Gastrocnemius medialis (tissue), 4 donors: ENCODE data around the gene GALR1. TPM values are rescaled to one million over a fixed set of nuclear protein-coding genes. Genes with fewer than 3 reads are reported as not detected.

Experiments
- ATAC-seq, 2 donors: fragments of 150-250 bp; one replicate each; pipeline ENCODE4 v1.9.1; 2016
- DNase-seq, 2 donors: peaks; one replicate each; pipeline ENCODE4 v3.0.0-alpha.2; 2019
- H3K27ac ChIP-seq, 4 donors: fragments of 200-600 bp; sonication (generic); 1 replicate in 1 of 4; 2 replicates in 3 of 4; pipeline ENCODE4 v1.5.1; 2016 to 2018; ENCODE audit warnings: mild to moderate bottlenecking in 2 of 4, moderate library complexity in 1 of 4
- H3K27me3 ChIP-seq, 3 donors: fragments of 200-600 bp; sonication (generic) in 2 of 3; 1 replicate in 1 of 3; 2 replicates in 2 of 3; pipeline versions ENCODE4 v1.5.1 to v1.6.0; 2016 to 2019; ENCODE audit warnings: mild to moderate bottlenecking in 1 of 3, moderate library complexity in 1 of 3
- H3K36me3 ChIP-seq, 2 donors: fragments of 200-600 bp; sonication (generic) in 1 of 2; one replicate each; pipeline ENCODE4 v1.5.1; 2017 to 2018
- H3K4me1 ChIP-seq, 2 donors: fragments of 200-600 bp; sonication (generic) in 1 of 2; one replicate each; pipeline ENCODE4 v1.5.1; 2016 to 2017; ENCODE audit warnings: mild to moderate bottlenecking in 2 of 2
- H3K4me3 ChIP-seq, 4 donors: fragments of 200-600 bp; sonication (generic) in 3 of 4; 1 replicate in 1 of 4; 2 replicates in 3 of 4; pipeline ENCODE4 v1.5.1; 2016 to 2019; ENCODE audit warnings: mild to moderate bottlenecking in 2 of 4
- H3K9me3 ChIP-seq, 3 donors: fragments of 200-600 bp; sonication (generic) in 2 of 3; 1 replicate in 1 of 3; 2 replicates in 2 of 3; pipeline ENCODE4 v1.5.1; 2016 to 2019
- POLR2A ChIP-seq, 2 donors: fragments of 450-650 bp; IDR thresholded peaks; one replicate each; pipeline ENCODE4 v1.6.1; 2017; ENCODE audit warnings: antibody characterized with exemption in 2 of 2, mild to moderate bottlenecking in 2 of 2, moderate library complexity in 2 of 2
- in situ Hi-C, 4 donors: fragments of 200-750 bp; cut with MboI; loops; one replicate each; pipeline versions ENCODE4 v1.15.0 to v1.8.0; 2017; ENCODE audit warnings: low sequenced_read_pairs in 4 of 4
- intact Hi-C: fragments of 100-400 bp; cut with DNase I; formaldehyde crosslinking; loops from one replicate; pipeline ENCODE4 v1.15.1; 2023; ENCODE audit warnings: low total_unique reads
- total RNA-seq, 4 donors: library from RNA; depleted of rRNA; stranded (reverse); fragments of >200 nt; gene quantifications; one replicate each; pipeline versions ENCODE4 v1.1.0 to v1.2.3, GENCODE V29; 2016
- TF ChIP-seq, protein P1 (sequence below), 5 experiments: fragments of 450-650 bp in 3 of 5; fragments of 200-600 bp in 2 of 5; sonication (generic) in 2 of 5; IDR thresholded peaks in 4 of 5; conservative IDR thresholded peaks in 1 of 5; 1 replicate in 4 of 5; 2 replicates in 1 of 5; pipeline ENCODE4 v1.5.1; 2016 to 2019; ENCODE audit warnings: antibody characterized with exemption in 5 of 5, mild to moderate bottlenecking in 3 of 5, moderate library complexity in 3 of 5

The GALR1 gene
- total RNA-seq, 4 donors from 2014 or later, result not detected

GRCh38 chr18:77248873-77249568 is 627 bp upstream of the GALR1 start:
- H3K4me1 ChIP-seq, result peaks cover 0 to 8% of the 10 kb centered on the region in 2 donors
- in situ Hi-C loops (no loop called here), intact Hi-C loops (no loop called here)
- TF ChIP-seq POLR2A (IDR thresholded peaks at IDR 0.05), result no peak
- TF ChIP-seq, protein P1, sequence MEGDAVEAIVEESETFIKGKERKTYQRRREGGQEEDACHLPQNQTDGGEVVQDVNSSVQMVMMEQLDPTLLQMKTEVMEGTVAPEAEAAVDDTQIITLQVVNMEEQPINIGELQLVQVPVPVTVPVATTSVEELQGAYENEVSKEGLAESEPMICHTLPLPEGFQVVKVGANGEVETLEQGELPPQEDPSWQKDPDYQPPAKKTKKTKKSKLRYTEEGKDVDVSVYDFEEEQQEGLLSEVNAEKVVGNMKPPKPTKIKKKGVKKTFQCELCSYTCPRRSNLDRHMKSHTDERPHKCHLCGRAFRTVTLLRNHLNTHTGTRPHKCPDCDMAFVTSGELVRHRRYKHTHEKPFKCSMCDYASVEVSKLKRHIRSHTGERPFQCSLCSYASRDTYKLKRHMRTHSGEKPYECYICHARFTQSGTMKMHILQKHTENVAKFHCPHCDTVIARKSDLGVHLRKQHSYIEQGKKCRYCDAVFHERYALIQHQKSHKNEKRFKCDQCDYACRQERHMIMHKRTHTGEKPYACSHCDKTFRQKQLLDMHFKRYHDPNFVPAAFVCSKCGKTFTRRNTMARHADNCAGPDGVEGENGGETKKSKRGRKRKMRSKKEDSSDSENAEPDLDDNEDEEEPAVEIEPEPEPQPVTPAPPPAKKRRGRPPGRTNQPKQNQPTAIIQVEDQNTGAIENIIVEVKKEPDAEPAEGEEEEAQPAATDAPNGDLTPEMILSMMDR (IDR thresholded peaks at IDR 0.05 in 4 of 5, conservative IDR thresholded peaks at IDR 0.05 in 1 of 5), result no peak
- H3K27ac ChIP-seq, result no peak overlapping the region
- peaks cover 34 to 55% (median 38%) of the 10 kb centered on the region in 3 donors for H3K27me3 ChIP-seq
- no peaks in the 10 kb centered on the region for H3K36me3 ChIP-seq
- H3K9me3 ChIP-seq, result no peaks in the 10 kb centered on the region
- H3K4me3 ChIP-seq, result peak overlapping the region; percentile 5 to 56 (median 36)
- no peak for DNase-seq
- no peak for ATAC-seq

GRCh38 chr18:77250501-77250925 is 865 bp downstream of the GALR1 start:
- Histone ChIP-seq H3K4me3 (peak overlapping the region in 3 of 4 donors; percentile 31 to 56 (median 40)), H3K36me3 (no peaks in the 10 kb centered on the region), H3K4me1 (peaks cover 0 to 8% of the 10 kb centered on the region in 2 donors), H3K27me3 (peaks cover 34 to 51% (median 38%) of the 10 kb centered on the region in 3 donors), H3K27ac (no peak overlapping the region), H3K9me3 (no peaks in the 10 kb centered on the region)
- no peak for TF ChIP-seq POLR2A (IDR thresholded peaks at IDR 0.05)
- TF ChIP-seq, protein P1 (IDR thresholded peaks at IDR 0.05 in 4 of 5, conservative IDR thresholded peaks at IDR 0.05 in 1 of 5), result no peak
- ATAC-seq (no peak), DNase-seq (no peak)
- intact Hi-C loops (no loop called here), in situ Hi-C loops (no loop called here)

DNA sequence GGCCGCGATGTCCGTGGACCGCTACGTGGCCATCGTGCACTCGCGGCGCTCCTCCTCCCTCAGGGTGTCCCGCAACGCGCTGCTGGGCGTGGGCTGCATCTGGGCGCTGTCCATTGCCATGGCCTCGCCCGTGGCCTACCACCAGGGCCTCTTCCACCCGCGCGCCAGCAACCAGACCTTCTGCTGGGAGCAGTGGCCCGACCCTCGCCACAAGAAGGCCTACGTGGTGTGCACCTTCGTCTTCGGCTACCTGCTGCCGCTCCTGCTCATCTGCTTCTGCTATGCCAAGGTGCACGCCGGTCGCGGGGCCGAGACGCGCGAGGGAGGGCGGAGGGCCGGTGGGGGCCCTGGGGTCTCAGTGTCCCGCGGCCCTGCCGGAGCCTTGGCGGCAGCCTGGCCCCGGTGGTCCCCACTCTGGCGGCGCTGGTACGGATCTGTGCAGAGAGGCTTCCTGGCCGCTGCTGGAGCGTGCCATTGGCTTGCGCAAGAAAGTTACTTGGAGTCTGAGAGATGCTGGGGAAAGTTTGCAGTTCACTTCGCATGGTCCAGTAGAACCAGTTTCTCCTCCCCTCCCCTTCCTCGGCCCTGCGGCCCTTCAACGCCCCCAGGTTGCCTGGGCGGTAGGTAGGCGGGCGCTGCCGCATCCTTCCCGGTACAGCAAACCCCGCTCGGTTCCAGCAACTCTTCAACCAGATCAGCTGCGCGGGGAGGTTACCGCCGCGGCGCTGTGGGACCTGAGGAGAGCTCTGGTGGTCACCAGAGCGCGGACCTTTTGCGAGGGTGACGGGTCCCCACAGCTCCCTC is 1.5 kb downstream of the GALR1 start:
- in situ Hi-C loops, result no loop called here
- no peaks in the 10 kb centered on the region for H3K36me3 ChIP-seq
- H3K27me3 ChIP-seq, result peaks cover 34 to 51% (median 38%) of the 10 kb centered on the region in 3 donors
- DNase-seq, result no peak
- no peaks in the 10 kb centered on the region for H3K9me3 ChIP-seq
- ATAC-seq, result no peak
- H3K4me1 ChIP-seq, result peaks cover 0 to 8% of the 10 kb centered on the region in 2 donors
- peak overlapping the region in 3 of 4 donors; percentile 31 to 56 (median 40) for H3K4me3 ChIP-seq
- no peak overlapping the region for H3K27ac ChIP-seq
- intact Hi-C loops, result no loop called here
- TF ChIP-seq, protein P1 (IDR thresholded peaks at IDR 0.05 in 4 of 5, conservative IDR thresholded peaks at IDR 0.05 in 1 of 5), result no peak
- no peak for TF ChIP-seq POLR2A (IDR thresholded peaks at IDR 0.05)

GRCh38 chr18:77251730-77252050 is 2.0 kb downstream of the GALR1 start:
- intact Hi-C loops (no loop called here), in situ Hi-C loops (no loop called here)
- H3K4me1 ChIP-seq, result peaks cover 0 to 8% of the 10 kb centered on the region in 2 donors
- H3K27ac ChIP-seq, result no peak overlapping the region
- no peak overlapping the region for H3K4me3 ChIP-seq
- H3K9me3 ChIP-seq, result no peaks in the 10 kb centered on the region
- H3K36me3 ChIP-seq, result no peaks in the 10 kb centered on the region
- H3K27me3 ChIP-seq, result peaks cover 34 to 51% (median 38%) of the 10 kb centered on the region in 3 donors
- TF ChIP-seq POLR2A (IDR thresholded peaks at IDR 0.05), result no peak
- TF ChIP-seq, protein P1 (IDR thresholded peaks at IDR 0.05 in 4 of 5, conservative IDR thresholded peaks at IDR 0.05 in 1 of 5), result no peak
- ATAC-seq (no peak), DNase-seq (no peak)
